Esophagus (tissue), 2 donors: ENCODE results near the gene ITGA6. TPM values are rescaled to one million over a fixed set of nuclear protein-coding genes. Genes with fewer than 3 reads are reported as not detected.

ENCODE experiments used
- H3K27ac ChIP-seq, 2 donors: one replicate each; pipeline ENCODE4 v1.5.1; 2013; ENCODE audit warnings: low read depth in 2 of 2, mild to moderate bottlenecking in 2 of 2, inconsistent platforms in 1 of 2, low read length in 1 of 2, moderate library complexity in 1 of 2
- H3K27me3 ChIP-seq, 2 donors: one replicate each; pipeline ENCODE4 v1.6.1; 2013; ENCODE audit warnings: low read length in 2 of 2, control low read depth in 1 of 2, mild to moderate bottlenecking in 1 of 2; ENCODE audit not compliant: insufficient read depth in 2 of 2, control insufficient read depth in 1 of 2
- H3K36me3 ChIP-seq, 2 donors: one replicate each; pipeline ENCODE4 v1.6.1; 2013; ENCODE audit warnings: low read length in 1 of 2; ENCODE audit not compliant: control insufficient read depth in 2 of 2, insufficient read depth in 2 of 2
- H3K4me1 ChIP-seq, 2 donors: one replicate each; pipeline ENCODE4 v1.6.1; 2013; ENCODE audit warnings: low read length in 1 of 2; ENCODE audit not compliant: control insufficient read depth in 2 of 2, insufficient read depth in 2 of 2
- H3K4me3 ChIP-seq, 2 donors: one replicate each; pipeline ENCODE4 v1.5.1; 2013; ENCODE audit warnings: low read length in 2 of 2, mild to moderate bottlenecking in 2 of 2, low read depth in 1 of 2, moderate library complexity in 1 of 2
- H3K9me3 ChIP-seq, 2 donors: one replicate each; pipeline ENCODE4 v1.6.1; 2013; ENCODE audit warnings: mild to moderate bottlenecking in 2 of 2, low read depth in 1 of 2, low read length in 1 of 2, moderate library complexity in 1 of 2; ENCODE audit not compliant: control insufficient read depth in 2 of 2, insufficient read depth in 1 of 2
- WGBS, 2 donors: extraction: QIAGEN DNeasy Blood & Tissue Kit; methylation state at CpG; one replicate each; pipeline ENCODE4 v1.1.7; 2013; 5-methylcytosine and 5-hydroxymethylcytosine counted together
- polyA plus RNA-seq, 2 donors: library from polyadenylated mRNA; stranded (reverse); fragments of 200-250 nt; gene quantifications; one replicate each; pipeline ENCODE4 v1.2.3, GENCODE V29; 2013
- donor health status: healthy with polysubstance abuse.
- donor health status: Bipolar disorder and iron deficiency.

The ITGA6 gene
- polyA plus RNA-seq, 2 donors, result 9.9 to 18.5 TPM

- Histone ChIP-seq H3K4me1 (peaks cover 4 to 14% of the 10 kb centered on the region in 2 donors), H3K36me3 (no peaks in the 10 kb centered on the region), H3K27ac (peak overlapping the region in 1 of 2 donors; percentile 22), H3K4me3 (no peak overlapping the region), H3K9me3 (no peaks in the 10 kb centered on the region), H3K27me3 (no peaks in the 10 kb centered on the region)
- WGBS, 2 donors, result 50 to 66% methylated on average over 1 of the region's 1 CpG
Observed at GRCh38 chr2:172436889-172437288, 9.5 kb downstream of the ITGA6 start.

DNA sequence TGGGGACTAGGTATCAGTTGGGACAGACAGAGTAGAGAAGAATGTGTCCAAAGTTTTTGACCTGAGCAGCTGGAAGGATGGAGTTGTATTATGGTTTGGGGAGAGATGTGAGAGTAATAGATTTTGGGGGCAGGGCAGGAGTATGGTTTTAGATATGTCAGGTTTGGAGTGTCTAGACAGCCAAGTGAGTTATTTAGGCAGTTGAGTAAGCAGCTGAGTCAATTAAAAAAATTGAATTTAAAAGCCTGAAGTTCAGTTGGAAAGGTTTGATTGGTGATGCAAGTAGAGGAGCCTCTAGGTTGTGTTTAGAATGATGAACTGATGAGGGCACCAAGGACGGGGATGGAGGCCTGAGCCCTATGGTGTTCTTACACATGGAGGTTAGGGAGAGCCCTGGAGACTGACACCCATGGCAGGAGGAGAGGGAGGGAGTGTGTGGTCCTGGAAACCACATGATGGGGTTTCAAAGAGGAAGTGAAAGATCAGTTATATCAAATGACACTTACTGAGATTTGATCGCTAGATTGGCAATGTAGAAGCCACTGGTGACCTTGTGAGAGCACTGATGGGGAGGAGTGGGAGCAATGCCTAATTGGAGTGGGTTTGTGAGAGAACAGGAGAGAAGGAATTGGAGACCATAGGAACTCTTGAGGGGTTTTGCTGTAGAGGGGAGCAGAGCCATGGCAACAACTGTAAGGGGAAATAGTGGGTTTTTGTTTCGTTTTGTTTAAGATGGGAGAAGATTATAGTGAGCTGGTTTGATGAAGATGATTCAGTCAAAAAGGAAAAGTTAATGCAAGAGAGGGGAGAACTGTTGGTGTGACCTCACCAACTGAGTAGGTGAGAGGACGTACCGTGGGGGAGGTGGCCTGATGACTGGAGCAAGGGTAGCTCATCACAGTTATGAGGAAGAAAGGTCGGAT lies 10.3 kb downstream of the ITGA6 start:
- peak overlapping the region in 1 of 2 donors; percentile 22 for H3K27ac ChIP-seq

DNA sequence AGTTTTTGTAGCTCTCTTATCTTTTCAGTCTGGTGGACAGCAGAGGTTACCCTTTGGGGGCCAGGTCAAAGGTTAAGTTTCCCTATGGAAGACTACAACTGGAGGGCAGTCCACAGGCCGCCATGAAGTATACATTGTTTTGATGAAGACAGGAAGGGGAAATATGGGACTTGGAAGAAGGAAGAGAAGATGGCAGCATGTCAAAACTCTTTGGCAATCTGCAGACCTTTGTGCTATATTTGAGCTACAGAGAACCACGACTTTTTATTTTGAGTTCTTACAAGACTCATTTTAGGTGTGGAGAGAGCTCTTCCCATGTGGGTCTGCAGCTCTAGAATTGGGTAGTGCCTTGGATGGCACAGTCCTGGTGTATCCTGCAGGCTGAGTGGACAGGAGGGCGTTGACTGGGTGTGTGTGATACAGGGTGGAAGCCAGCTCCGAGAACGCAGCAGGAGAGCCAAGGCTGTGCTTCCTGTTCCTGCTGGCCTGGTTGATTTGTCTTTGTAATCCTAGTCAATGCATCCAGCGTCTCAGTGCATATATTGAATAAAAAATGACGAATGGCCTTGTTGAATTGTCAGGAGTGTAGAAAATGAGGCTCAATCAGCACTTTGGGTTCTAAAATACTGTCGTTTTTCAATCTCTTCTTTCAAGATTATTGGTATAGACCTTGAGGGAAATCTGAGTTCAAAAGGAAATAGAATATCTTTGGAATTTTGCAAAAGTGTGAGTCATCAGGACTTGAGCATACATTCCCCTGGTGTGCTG lies 11.5 kb downstream of the ITGA6 start:
- WGBS, 2 donors, result 37 to 46% methylated on average over 8 of the region's 8 CpGs
- no peaks in the 10 kb centered on the region for H3K9me3 ChIP-seq
- H3K4me3 ChIP-seq, result no peak overlapping the region
- no peaks in the 10 kb centered on the region for H3K27me3 ChIP-seq
- H3K27ac ChIP-seq, result peak overlapping the region; percentile 57 to 82
- peaks cover 4 to 8% of the 10 kb centered on the region in 2 donors for H3K4me1 ChIP-seq
- no peaks in the 10 kb centered on the region for H3K36me3 ChIP-seq

More for the DNA sequence above, 10.3 kb downstream of the ITGA6 start:
- peaks cover 4 to 14% of the 10 kb centered on the region in 2 donors for H3K4me1 ChIP-seq
- H3K4me3 ChIP-seq, result no peak overlapping the region
- no peaks in the 10 kb centered on the region for H3K27me3 ChIP-seq
- no peaks in the 10 kb centered on the region for H3K9me3 ChIP-seq
- H3K36me3 ChIP-seq, result no peaks in the 10 kb centered on the region
- WGBS, 2 donors, result 65 to 74% methylated on average over 6 of the region's 6 CpGs

DNA sequence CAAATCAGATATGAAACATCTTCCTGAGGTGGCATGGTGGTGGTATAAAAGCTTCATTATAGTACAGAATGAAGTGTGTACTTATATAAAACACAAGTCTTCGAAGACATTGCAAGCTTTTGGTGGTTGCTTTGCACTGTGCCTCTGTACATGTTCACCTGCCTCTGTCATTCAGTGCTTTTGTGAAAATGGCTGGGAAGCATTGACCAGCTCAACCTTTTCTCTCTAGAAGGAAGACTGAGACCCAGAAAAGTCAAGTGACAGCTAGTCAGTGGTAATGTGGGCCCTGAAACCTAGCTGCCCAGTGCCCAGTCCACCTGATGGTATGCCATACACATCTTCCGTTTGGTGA lies 12.1 kb downstream of the ITGA6 start:
- no peak overlapping the region for H3K4me3 ChIP-seq
- H3K27me3 ChIP-seq, result no peaks in the 10 kb centered on the region
- no peaks in the 10 kb centered on the region for H3K9me3 ChIP-seq
- peaks cover 4 to 7% of the 10 kb centered on the region in 2 donors for H3K4me1 ChIP-seq
- no peaks in the 10 kb centered on the region for H3K36me3 ChIP-seq
- WGBS, 2 donors, result 88% methylated on average over 2 of the region's 2 CpGs
- H3K27ac ChIP-seq, result peak overlapping the region; percentile 57 to 86

GRCh38 chr2:172439911-172440310 lies 12.5 kb downstream of the ITGA6 start:
- Histone ChIP-seq H3K9me3 (no peaks in the 10 kb centered on the region), H3K4me3 (no peak overlapping the region), H3K4me1 (peaks cover 4 to 7% of the 10 kb centered on the region in 2 donors), H3K27ac (peak overlapping the region; percentile 57 to 86), H3K27me3 (no peaks in the 10 kb centered on the region), H3K36me3 (no peaks in the 10 kb centered on the region)
- WGBS, 2 donors, result 52 to 70% methylated on average over 1 of the region's 1 CpG

DNA sequence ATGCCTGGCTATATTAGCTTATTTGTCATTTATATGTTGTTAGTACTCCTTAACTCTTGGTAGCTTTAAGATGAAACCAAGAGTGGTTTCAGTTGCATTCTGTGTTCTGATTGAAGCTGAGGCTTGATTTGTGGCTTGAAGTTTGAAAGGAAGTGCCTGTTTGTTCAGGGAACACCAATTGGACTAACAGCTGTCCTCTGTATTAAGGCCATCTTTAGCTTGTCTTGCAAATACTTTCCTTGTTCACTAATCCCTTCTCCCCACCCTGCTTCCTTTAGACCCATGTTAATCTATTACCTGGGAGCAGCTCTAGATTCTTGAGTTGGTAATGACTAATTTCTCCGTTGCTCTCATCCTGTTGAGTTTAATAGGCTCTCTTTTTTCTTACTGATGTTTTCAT lies 13.4 kb downstream of the ITGA6 start:
- no peaks in the 10 kb centered on the region for H3K27me3 ChIP-seq
- no peaks in the 10 kb centered on the region for H3K9me3 ChIP-seq
- no peaks in the 10 kb centered on the region for H3K36me3 ChIP-seq
- H3K4me3 ChIP-seq, result no peak overlapping the region
- H3K27ac ChIP-seq, result peak overlapping the region in 1 of 2 donors; percentile 28
- H3K4me1 ChIP-seq, result peaks cover 4 to 7% of the 10 kb centered on the region in 2 donors
- 31% methylated on average over 1 of the region's 1 CpG for WGBS, 2 donors

DNA sequence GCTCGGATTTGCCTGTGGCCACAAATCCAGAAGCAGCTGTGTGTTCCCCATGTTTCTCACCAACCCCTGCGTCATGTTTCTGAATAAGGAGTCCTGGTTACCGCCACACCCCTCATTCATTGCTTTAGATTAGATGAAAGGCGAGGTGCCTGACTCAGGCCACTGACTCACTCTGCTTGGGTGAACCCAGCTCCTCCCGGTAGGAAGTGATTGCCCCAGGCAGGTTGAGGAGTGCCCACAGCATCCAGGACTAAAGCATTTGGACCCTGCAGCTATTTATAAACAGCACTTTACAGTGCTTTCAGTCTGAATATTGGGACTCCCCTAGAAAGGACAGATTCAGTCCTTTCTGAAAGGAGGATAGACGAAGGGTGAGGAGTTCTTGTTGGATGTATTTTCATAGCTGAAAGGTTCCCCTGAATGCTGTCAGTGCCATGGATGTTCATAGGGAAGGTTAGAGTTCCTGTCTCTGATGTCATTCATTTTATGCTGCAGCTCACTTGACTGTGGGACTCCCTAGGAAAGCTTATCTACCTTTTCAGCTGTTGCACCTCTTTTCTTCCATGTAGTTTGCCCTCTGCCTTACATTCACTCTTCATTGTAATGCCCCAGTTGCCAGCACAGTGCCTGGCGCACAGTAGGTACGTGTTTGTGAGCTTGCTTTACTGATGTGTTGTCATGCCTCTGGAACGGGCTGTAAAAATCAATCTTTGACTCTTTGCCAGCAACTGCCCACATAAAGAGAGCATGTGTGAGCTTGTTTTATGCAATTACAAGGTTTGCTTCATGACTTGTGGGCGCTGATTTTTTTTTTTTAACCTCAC lies 14.9 kb downstream of the ITGA6 start:
- Histone ChIP-seq H3K27ac (peak overlapping the region in 1 of 2 donors; percentile 82), H3K9me3 (no peaks in the 10 kb centered on the region), H3K4me1 (peaks cover 4 to 8% of the 10 kb centered on the region in 2 donors), H3K4me3 (no peak overlapping the region), H3K36me3 (no peaks in the 10 kb centered on the region), H3K27me3 (no peaks in the 10 kb centered on the region)
- WGBS, 2 donors, result 32 to 35% methylated on average over 10 of the region's 10 CpGs

DNA sequence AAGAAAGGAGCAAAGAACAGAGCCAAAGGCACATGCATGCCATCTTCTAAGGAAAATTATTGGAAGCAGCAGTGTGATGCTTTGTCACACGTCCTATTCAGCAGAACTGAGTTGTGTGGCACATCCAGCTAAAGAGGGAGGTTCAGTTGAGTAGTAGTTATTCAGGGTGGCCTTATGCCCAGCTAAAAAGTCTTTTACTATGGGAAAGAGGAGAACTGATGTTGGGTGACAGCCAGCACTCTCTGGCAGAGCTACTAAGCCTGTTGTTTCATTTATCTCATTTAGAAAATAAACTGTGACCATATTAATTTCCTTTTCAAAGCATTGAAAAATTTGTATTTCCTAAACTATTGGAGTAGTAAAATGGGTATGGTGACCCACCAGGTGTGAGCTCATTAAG lies 18.5 kb downstream of the ITGA6 start:
- H3K4me3 ChIP-seq, result no peak overlapping the region
- no peaks in the 10 kb centered on the region for H3K36me3 ChIP-seq
- H3K9me3 ChIP-seq, result no peaks in the 10 kb centered on the region
- H3K27ac ChIP-seq, result peak overlapping the region in 1 of 2 donors; percentile 42
- H3K27me3 ChIP-seq, result no peaks in the 10 kb centered on the region
- H3K4me1 ChIP-seq, result peaks cover 0 to 3% of the 10 kb centered on the region in 2 donors
- WGBS, 2 donors, result 30 to 37% methylated on average over 1 of the region's 1 CpG

DNA sequence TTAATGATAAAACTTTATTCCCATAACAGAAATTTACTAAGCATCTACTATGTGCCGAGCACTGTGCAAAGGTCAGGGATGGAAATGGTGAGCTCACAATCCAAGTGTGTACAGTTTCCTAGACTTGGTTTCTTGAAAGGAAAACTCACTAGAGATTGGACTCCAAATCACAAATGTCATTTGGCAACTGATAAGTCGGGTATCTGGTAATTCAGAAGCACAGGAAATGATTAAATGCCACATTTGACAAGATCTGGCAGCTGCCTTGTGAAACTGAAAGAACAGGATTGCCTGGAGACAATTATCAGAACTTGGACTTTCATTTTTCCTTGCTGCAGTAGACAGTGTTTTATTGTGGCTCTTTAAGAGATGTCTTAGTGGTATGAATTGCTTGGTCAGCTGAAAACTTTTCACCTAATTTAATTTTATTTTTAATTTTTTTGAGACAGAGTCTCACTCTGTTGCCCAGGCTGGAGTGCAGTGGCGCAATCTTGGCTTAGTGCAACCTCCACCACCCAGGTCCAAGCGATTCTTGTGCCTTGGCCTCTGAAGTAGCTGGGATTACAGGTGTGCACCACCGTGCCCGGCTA lies 19.2 kb downstream of the ITGA6 start:
- Histone ChIP-seq H3K27ac (no peak overlapping the region), H3K4me1 (peaks cover 0 to 3% of the 10 kb centered on the region in 2 donors)

More for the DNA sequence above, 19.2 kb downstream of the ITGA6 start:
- Histone ChIP-seq H3K9me3 (no peaks in the 10 kb centered on the region), H3K36me3 (no peaks in the 10 kb centered on the region), H3K4me3 (no peak overlapping the region), H3K27me3 (no peaks in the 10 kb centered on the region)
- WGBS, 2 donors, result 56 to 59% methylated on average over 6 of the region's 6 CpGs
